ENCODE data around the gene OGFOD1. TPM values are rescaled to one million over a fixed set of nuclear protein-coding genes. Genes with fewer than 3 reads are reported as not detected.

Gene OGFOD1
- total RNA-seq, 1 donor: 95.0 TPM

DNA sequence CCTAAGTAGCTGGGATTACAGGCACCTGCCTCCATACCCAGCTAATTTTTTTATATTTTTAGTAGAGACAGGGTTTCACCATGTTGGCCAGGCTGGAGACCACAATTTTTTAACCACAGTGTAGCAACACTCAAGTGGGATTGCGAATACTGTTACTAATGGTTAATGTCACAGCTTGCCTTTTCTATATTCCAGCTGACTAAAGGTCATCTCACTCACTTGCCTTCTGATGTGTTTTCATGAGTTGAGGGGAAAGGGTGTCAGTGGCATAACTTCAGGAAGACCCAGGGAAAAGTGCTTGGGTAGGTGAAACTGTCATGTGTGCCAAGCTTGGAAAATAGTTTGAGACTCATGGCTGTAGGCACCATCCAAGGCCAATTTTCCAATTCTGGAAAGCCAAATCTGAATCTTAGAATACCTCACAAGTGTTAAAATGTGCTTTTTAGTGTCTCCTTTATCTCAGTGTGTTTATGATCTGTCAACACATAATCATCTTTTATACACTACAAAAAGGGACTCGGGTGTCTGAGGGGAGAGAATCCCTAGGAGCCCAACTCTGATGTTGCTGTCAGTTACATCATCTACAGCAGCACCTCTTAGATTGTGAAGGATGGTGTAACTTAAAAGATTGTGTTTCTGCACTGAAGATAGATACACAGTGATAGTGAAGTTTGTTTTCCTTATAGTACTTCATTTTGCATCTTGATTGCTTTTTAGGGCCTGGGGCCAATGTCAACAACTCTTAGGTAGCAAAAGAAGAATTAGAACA, 27.1 kb downstream of the OGFOD1 start:
- peak; percentile 51 for DNase-seq (ENCODE audit: low read depth)
- no peak overlapping the region for H3K4me3 ChIP-seq (ENCODE audit: low read depth, low read length)
- TF ChIP-seq, protein P1, sequence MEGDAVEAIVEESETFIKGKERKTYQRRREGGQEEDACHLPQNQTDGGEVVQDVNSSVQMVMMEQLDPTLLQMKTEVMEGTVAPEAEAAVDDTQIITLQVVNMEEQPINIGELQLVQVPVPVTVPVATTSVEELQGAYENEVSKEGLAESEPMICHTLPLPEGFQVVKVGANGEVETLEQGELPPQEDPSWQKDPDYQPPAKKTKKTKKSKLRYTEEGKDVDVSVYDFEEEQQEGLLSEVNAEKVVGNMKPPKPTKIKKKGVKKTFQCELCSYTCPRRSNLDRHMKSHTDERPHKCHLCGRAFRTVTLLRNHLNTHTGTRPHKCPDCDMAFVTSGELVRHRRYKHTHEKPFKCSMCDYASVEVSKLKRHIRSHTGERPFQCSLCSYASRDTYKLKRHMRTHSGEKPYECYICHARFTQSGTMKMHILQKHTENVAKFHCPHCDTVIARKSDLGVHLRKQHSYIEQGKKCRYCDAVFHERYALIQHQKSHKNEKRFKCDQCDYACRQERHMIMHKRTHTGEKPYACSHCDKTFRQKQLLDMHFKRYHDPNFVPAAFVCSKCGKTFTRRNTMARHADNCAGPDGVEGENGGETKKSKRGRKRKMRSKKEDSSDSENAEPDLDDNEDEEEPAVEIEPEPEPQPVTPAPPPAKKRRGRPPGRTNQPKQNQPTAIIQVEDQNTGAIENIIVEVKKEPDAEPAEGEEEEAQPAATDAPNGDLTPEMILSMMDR (IDR thresholded peaks at IDR 0.05; ENCODE audit: insufficient read depth, low read length): no peak

DNA sequence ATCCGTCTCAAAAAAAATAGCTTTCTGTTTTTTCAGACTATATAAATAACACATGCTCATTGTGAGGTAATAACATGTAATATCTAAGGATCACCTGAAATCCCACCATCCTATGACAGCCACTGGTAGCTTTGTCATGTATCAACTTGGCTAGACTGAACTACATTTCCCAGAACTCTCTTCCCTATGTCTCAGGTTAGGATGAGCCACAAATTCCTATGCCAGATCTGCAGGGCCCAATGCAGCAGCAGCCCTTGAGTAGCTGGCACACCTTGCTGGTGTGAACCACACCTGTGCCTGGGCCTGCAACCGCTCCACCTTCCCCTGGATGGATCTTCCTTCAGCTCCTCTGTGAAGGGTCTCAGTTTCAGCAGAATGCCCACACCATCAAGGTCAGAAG, 28.1 kb downstream of the OGFOD1 start:
- no peak for DNase-seq (ENCODE audit: low read depth)
- TF ChIP-seq, protein P1 (IDR thresholded peaks at IDR 0.05; ENCODE audit: insufficient read depth, low read length): no peak
- H3K4me3 ChIP-seq (ENCODE audit: low read depth, low read length): no peak overlapping the region

DNA sequence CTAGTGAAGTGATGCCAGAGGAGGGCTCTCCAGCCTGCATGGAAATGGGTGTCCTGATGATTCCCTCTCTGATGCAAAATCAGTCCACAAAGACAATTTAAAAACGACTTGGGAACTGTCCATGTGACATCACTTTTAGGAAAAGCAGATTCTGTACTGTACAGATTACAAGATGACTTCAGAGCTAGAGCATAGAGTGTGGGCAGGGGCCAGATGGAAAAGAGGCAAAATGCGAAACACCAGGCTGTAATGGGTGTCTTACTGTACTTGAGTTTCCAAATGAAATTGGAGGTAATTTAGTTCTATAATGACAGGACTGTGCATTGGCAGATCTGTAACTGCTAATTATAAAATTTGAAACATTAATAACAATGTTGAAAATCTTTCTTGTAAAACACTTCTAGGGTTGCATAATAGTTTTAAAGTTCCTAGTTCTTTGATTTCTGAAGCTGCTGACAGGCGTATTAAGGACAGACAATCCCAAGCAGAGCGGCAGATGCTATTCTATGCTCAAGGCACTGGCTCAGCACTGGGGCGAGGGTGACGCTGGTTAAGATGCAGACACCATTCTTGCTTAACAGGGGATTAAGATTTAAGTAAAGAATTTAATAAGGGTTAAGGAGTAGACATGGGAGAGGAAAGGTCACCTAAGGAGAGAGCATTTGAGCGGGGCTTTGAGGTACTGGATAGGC, 29.6 kb downstream of the OGFOD1 start:
- DNase-seq (ENCODE audit: low read depth): no peak
- no peak overlapping the region for H3K4me3 ChIP-seq (ENCODE audit: low read depth, low read length)
- TF ChIP-seq, protein P1 (IDR thresholded peaks at IDR 0.05; ENCODE audit: insufficient read depth, low read length): no peak

DNA sequence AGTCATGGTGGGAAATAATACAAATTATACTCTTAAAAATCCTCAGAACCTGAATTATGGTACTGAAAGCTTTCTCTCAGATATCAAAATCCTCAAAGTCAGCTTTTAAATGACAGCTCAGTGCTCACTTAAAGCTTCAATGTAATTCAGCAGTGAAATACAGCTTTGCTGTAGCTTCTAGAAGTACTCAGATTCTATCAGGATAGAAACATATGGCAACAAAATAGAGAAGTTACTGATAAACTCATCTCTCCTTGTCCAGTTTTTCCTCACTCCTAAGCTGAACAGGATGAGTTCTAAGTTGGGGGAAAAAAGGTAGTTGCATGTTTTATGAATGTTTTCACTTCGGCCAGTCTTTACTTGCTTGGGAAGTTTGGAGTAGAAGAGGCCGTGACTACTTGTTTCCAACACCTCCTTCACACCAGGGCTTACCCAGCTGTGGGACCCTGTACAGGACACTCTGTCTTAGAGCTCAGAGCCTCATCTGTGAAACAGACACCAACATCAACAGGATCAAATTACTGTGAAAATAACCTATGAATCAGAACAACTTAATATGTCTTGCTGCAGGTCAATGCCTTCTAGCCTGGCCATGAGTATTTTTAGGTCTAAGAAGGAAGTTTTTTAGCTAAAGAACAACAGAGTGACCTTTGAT, 30.2 kb downstream of the OGFOD1 start:
- TF ChIP-seq, protein P1 (IDR thresholded peaks at IDR 0.05; ENCODE audit: insufficient read depth, low read length): no peak
- H3K4me3 ChIP-seq (ENCODE audit: low read depth, low read length): no peak overlapping the region
- no peak for DNase-seq (ENCODE audit: low read depth)

DNA sequence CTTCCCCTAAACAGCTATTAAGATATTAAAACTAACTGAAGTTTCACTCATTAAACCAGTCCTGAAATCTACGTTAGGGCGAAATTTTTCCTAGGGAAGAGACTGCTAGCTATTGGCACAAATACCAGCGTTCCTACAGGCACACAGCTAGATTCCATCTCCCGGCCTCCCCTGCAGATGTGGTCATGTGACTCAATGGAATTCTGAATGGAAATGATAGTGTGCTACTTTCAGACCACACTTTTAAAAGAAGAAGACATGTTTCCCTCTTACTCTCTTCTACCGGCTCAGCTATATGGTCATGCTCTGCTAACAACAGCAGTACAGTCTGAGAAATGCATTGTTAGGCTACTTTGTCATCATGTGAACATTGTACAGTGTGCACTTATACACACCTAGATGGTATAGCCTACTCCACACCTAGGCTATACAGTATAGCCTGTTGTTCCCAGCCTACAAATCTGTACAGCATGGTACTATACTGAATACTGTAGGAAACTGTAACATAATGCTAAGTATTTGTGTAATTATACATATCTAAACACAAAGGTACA, 31.4 kb downstream of the OGFOD1 start:
- DNase-seq (ENCODE audit: low read depth): no peak
- H3K4me3 ChIP-seq (ENCODE audit: low read depth, low read length): no peak overlapping the region
- TF ChIP-seq, protein P1 (IDR thresholded peaks at IDR 0.05; ENCODE audit: insufficient read depth, low read length): no peak

DNA sequence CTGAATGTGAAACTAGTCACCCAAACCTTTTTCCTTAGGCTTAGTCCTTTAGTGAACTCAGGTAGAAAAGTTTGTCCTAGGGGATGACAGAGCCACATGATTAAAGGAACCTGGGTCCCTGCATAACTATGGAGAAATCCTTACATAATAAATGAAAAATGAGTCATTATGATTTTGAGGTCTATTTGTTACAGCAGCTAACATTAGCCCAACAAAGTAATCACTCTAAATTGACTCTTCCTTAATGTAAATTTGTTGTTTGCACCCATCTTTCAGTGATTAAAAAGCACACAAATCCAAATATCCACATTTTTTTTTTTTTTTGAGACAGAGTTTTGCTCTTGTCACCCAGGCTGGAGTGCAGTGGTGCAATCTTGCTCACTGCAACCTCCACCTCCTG, 32.0 kb downstream of the OGFOD1 start:
- DNase-seq (ENCODE audit: low read depth): no peak
- H3K4me3 ChIP-seq (ENCODE audit: low read depth, low read length): no peak overlapping the region
- TF ChIP-seq, protein P1 (IDR thresholded peaks at IDR 0.05; ENCODE audit: insufficient read depth, low read length): no peak

Data from fibroblast of the aortic adventitia (primary cell).